SJCRH30 (cell line): ENCODE results near the gene HPSE2. TPM values are rescaled to one million over a fixed set of nuclear protein-coding genes. Genes with fewer than 3 reads are reported as not detected.

Source experiments
- DNase-seq, 2 experiments: peaks; one replicate each; pipeline ENCODE4 v3.0.0-alpha.2; 2015 to 2020
- H3K27ac ChIP-seq: fragments of 250-450 bp; sonication (Bioruptor Pico); 2 replicates; pipeline ENCODE4 v1.5.1; 2020; ENCODE audit warnings: mild to moderate bottlenecking, moderate library complexity
- H3K27me3 ChIP-seq: fragments of 250-450 bp; sonication (Bioruptor Pico); 2 replicates; pipeline ENCODE4 v1.5.1; 2020; ENCODE audit warnings: mild to moderate bottlenecking, moderate library complexity
- H3K36me3 ChIP-seq: fragments of 250-450 bp; sonication (Bioruptor Pico); 2 replicates; pipeline ENCODE4 v1.5.1; 2020; ENCODE audit warnings: mild to moderate bottlenecking, moderate library complexity
- H3K4me1 ChIP-seq: fragments of 250-450 bp; sonication (Bioruptor Pico); 2 replicates; pipeline ENCODE4 v1.5.1; 2020; ENCODE audit warnings: mild to moderate bottlenecking, moderate library complexity
- H3K4me3 ChIP-seq: fragments of 250-450 bp; sonication (Bioruptor Pico); 2 replicates; pipeline ENCODE4 v1.5.1; 2020; ENCODE audit warnings: mild to moderate bottlenecking, moderate library complexity
- H3K9me3 ChIP-seq: fragments of 250-450 bp; sonication (Bioruptor Pico); replicated peaks from 2 replicates; pipeline ENCODE4 v1.5.1; 2020; ENCODE audit warnings: mild to moderate bottlenecking, moderate library complexity
- total RNA-seq: library from RNA; depleted of rRNA; stranded (reverse); fragments of >200 nt; shearing (Covaris generic); gene quantifications from 2 replicates; pipeline ENCODE4 v1.2.3, GENCODE V29; 2014

Gene HPSE2
- total RNA-seq, 1 experiment from 2014 or later = not detected

- Histone ChIP-seq H3K27me3 (no peaks in the 10 kb centered on the region), H3K9me3 (no peaks in the 10 kb centered on the region), H3K27ac (no peak overlapping the region), H3K36me3 (no peaks in the 10 kb centered on the region), H3K4me1 (peaks cover 5% of the 10 kb centered on the region), H3K4me3 (no peak overlapping the region)
- DNase-seq = no peak
Measured at GRCh38 chr10:98469001-98469931, 766.4 kb downstream of the HPSE2 start.

- Histone ChIP-seq H3K27me3 (no peaks in the 10 kb centered on the region), H3K36me3 (no peaks in the 10 kb centered on the region), H3K27ac (peak overlapping the region; percentile 34), H3K4me3 (peak overlapping the region; percentile 52), H3K4me1 (peaks cover 5% of the 10 kb centered on the region), H3K9me3 (no peaks in the 10 kb centered on the region)
- peak; percentile 77 to 94 for DNase-seq
Measured at GRCh38 chr10:98467506-98468318, 767.9 kb downstream of the HPSE2 start.

GRCh38 chr10:98466861-98467505 is 768.7 kb downstream of the HPSE2 start:
- Histone ChIP-seq H3K9me3 (no peaks in the 10 kb centered on the region), H3K36me3 (no peaks in the 10 kb centered on the region), H3K27ac (no peak overlapping the region), H3K4me1 (peaks cover 5% of the 10 kb centered on the region), H3K27me3 (no peaks in the 10 kb centered on the region), H3K4me3 (no peak overlapping the region)
- no peak for DNase-seq

DNA sequence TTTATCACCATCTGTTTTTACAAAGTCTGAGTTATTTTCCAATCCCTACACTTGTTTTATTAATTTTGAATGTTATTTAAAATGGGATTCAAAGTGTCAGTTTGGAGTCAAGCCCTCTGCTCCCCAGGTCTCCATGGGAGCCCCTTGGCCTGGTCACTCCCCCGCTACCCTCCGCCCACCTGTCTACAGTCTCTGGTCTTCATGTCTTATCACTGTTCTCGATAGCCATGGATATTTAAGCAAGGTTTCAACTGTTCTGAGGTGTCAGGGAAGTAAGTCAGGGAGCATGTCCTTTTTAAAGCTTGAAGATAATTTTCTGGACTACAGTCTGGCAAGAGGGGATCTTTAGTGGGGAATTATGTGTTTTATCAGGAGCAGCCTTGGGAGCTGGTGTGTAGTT is 769.8 kb downstream of the HPSE2 start:
- Histone ChIP-seq H3K36me3 (no peaks in the 10 kb centered on the region), H3K4me3 (no peak overlapping the region), H3K27me3 (no peaks in the 10 kb centered on the region), H3K4me1 (peaks cover 13% of the 10 kb centered on the region), H3K27ac (no peak overlapping the region), H3K9me3 (no peaks in the 10 kb centered on the region)
- DNase-seq = no peak

DNA sequence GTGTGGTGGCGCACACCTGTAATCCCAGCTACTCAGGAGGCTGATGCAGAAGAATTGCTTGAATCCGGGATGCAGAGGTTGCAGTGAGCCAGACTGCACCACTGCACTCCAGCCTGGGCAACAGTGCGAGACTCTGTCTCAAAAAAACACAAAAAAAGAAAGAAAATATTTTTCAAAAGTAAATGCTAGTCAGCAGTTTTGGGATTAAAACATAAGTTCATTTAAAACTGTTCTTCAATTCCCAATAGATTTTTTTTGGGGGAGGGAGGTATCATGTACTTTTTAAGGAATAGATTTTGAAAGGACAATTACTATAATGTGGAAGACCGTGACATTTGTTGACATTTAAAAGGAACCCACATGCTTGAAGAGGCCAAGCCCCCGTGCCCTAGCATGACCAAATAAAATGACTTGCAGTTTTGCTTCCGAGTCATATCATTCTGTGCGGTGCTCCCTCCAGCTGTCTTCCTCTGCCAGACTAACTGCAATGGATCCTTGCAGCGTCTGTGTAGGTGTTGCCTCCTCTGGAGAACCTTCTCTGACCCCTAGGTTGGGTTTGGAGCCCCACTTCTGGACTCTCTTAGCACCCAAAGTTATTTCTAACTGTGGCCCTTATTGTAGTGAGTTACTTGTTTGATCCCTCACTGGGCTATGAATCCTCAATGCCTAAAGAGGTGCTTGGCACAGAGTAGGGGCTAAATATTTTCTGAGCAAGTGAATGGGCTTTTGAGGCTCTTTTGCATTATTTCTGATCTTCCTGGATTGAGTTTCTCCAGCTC is 771.5 kb downstream of the HPSE2 start:
- no peak for DNase-seq
- H3K27me3 ChIP-seq = no peaks in the 10 kb centered on the region
- peaks cover 20% of the 10 kb centered on the region for H3K4me1 ChIP-seq
- H3K4me3 ChIP-seq = no peak overlapping the region
- no peaks in the 10 kb centered on the region for H3K36me3 ChIP-seq
- H3K9me3 ChIP-seq = no peaks in the 10 kb centered on the region
- H3K27ac ChIP-seq = no peak overlapping the region

GRCh38 chr10:98463016-98463415 is 772.6 kb downstream of the HPSE2 start:
- Histone ChIP-seq H3K4me3 (no peak overlapping the region), H3K36me3 (no peaks in the 10 kb centered on the region), H3K9me3 (no peaks in the 10 kb centered on the region), H3K27me3 (no peaks in the 10 kb centered on the region), H3K27ac (no peak overlapping the region), H3K4me1 (peaks cover 15% of the 10 kb centered on the region)
- DNase-seq = no peak

DNA sequence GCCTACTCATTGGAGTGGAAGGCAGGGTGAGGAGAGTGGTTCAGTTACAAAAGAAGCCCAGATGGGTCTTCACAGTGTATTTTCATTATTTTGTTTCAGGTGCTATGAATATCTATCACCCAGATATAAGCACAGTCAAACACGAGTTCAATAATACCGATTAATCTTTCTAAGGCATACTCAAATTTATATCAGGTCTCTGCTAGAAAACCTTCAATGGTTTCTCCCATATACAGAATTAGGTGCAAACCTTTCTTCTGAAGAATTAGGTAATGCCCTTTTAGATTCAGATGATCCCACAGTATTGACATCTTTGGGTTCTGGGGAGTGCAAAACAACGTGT is 774.2 kb downstream of the HPSE2 start:
- DNase-seq = no peak
- Histone ChIP-seq H3K9me3 (no peaks in the 10 kb centered on the region), H3K4me1 (peaks cover 15% of the 10 kb centered on the region), H3K27ac (peak overlapping the region; percentile 73), H3K36me3 (no peaks in the 10 kb centered on the region), H3K27me3 (no peaks in the 10 kb centered on the region), H3K4me3 (no peak overlapping the region)

DNA sequence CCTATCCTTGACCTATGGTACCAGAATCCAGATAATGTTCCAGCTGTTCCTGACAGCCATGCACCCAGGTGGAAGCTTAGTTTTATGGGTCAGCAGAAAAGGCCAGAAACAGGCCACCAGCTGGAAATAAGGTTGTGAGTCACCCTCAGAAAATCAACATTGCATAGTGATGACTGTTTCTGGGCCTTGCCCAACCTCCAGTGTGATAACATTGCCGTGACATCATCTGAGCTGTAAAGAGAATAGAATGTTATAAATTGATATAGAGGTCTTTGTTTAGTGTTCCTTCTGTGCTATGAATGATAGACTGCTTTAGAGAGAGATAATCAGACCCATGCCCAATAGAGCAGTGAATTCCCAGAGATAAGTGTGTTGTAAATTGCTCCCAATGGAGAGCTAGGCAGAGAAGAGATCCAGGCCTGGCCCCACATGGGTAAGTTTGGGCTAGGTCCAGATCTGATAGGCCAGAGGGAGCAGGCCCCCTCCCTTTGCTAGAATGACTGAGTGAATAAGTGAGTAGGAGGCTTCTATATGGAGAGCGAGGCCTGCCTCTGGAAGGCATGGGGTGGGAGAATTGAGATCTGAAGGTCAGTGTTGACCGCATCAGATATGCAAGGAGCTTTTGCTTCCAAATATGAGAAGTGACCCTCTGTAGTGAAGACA is 774.7 kb downstream of the HPSE2 start:
- Histone ChIP-seq H3K9me3 (no peaks in the 10 kb centered on the region), H3K4me3 (no peak overlapping the region), H3K36me3 (no peaks in the 10 kb centered on the region), H3K27me3 (no peaks in the 10 kb centered on the region), H3K27ac (peak overlapping the region; percentile 73), H3K4me1 (peaks cover 15% of the 10 kb centered on the region)
- peak; percentile 67 to 71 for DNase-seq

- Histone ChIP-seq H3K4me1 (peaks cover 15% of the 10 kb centered on the region), H3K36me3 (no peaks in the 10 kb centered on the region), H3K27me3 (no peaks in the 10 kb centered on the region), H3K27ac (no peak overlapping the region), H3K9me3 (no peaks in the 10 kb centered on the region), H3K4me3 (no peak overlapping the region)
- DNase-seq = no peak
Measured at GRCh38 chr10:98458809-98459784, 776.6 kb downstream of the HPSE2 start.

- H3K27me3 ChIP-seq = no peaks in the 10 kb centered on the region
Measured at GRCh38 chr10:98457721-98458120, 777.9 kb downstream of the HPSE2 start.

GRCh38 chr10:98456686-98457482 is 778.8 kb downstream of the HPSE2 start:
- Histone ChIP-seq H3K9me3 (no peaks in the 10 kb centered on the region), H3K27ac (no peak overlapping the region), H3K4me1 (peaks cover 15% of the 10 kb centered on the region), H3K27me3 (no peaks in the 10 kb centered on the region), H3K36me3 (no peaks in the 10 kb centered on the region), H3K4me3 (no peak overlapping the region)
- DNase-seq = no peak

More at GRCh38 chr10:98457721-98458120, 777.9 kb downstream of the HPSE2 start:
- Histone ChIP-seq H3K4me1 (peaks cover 15% of the 10 kb centered on the region), H3K9me3 (no peaks in the 10 kb centered on the region), H3K27ac (no peak overlapping the region), H3K4me3 (no peak overlapping the region), H3K36me3 (no peaks in the 10 kb centered on the region)
- DNase-seq = no peak

GRCh38 chr10:98456043-98456570 is 779.5 kb downstream of the HPSE2 start:
- Histone ChIP-seq H3K9me3 (no peaks in the 10 kb centered on the region), H3K27me3 (no peaks in the 10 kb centered on the region), H3K4me1 (peaks cover 9% of the 10 kb centered on the region), H3K4me3 (no peak overlapping the region), H3K36me3 (no peaks in the 10 kb centered on the region), H3K27ac (no peak overlapping the region)
- no peak for DNase-seq
